AG09319 (cell line): ENCODE measurements around the gene SENP2.

Experiments
- DNase-seq: peaks from one replicate; pipeline ENCODE4 v3.0.0-alpha.2; 2010; ENCODE audit warnings: low read depth; ENCODE audit errors: extremely low read depth
- CTCF ChIP-seq: IDR thresholded peaks from 2 replicates; pipeline ENCODE4 v1.5.1; 2011; ENCODE audit warnings: low read depth, mild to moderate bottlenecking, inconsistent platforms, low read length, moderate library complexity

SENP2 gene

GRCh38 chr3:185648396-185648795, 62.3 kb downstream of the SENP2 start:
- no peak for TF ChIP-seq CTCF
- no peak for DNase-seq

DNA sequence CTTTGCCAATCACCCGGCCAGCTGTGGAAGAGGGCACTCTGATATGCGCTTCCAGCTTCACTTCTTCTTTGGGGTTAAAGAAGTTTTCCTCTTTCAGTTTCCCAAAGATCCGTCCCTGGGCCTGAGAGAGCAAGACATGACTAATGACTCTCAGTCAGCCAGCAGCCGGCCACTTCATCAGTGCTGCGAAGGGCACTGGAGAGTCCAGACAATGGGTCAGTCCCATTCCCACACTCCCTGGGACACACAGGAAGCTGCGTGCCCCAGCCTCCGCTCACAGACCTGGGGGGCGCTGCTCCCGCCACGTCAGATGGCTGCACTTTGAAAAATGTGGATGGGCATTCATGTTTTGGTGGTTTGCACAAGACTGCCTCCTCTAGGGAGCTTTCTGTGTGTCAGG, 63.3 kb downstream of the SENP2 start:
- no peak for DNase-seq
- no peak for TF ChIP-seq CTCF

DNA sequence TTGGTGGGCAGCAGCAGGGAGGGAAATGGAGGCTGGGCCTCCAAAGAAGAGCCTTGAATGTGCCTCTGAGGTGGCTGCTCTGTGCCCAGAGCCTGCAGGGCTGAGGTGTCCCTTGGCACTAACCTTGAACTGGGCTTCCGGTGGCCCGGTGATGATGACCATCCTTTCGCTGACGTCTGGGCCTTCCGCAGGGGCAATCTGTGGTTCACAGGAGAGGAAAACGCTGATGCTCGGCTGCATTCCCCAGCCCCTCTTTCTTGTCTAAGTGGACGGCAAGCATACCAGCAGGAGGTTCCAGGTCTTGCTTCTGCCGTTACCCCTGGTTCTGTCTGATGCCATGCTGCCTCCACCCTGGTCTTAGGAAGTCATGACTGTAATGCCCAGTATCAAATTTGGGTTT, 65.9 kb downstream of the SENP2 start:
- no peak for DNase-seq
- no peak for TF ChIP-seq CTCF

DNA sequence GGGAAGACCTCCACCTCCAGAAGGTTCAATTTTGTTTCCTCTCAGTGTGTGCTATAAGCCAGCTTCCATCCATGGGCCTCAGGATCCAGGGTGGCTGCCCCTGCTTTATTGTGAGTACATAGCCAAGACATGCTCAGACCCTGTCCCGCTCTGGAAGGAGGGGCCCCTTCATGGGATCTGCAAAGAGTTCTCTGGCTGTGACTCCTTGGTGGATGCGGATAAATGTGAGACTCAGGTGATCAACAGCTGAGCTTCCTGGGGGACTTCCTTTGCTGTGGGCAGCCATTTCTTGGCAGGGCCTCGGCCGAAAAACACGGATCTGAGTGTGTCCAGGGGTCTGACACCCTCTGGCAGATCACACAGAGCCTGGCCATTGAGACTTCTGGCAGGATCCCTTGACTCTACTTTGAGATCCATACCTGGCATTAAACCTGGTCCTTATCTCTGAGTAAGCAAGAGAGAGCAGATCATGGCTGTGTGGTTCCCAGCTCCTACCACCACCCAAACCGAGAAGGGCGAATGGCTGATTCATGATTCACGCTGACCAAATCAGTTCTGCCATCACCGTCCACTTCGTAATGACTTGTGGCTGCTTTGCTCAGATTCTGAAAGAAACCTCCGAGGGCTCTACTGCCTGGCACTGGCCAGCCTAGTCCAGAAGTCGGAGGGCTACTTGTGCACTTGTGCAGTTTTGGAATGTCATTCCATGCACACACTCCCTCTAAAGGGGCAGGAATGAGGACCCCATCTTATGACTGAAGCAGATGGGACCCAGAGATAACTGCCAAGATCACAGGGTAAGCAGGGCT, 68.1 kb downstream of the SENP2 start:
- no peak for DNase-seq
- TF ChIP-seq CTCF: no peak

- no peak for TF ChIP-seq CTCF
- no peak for DNase-seq
Observed at GRCh38 chr3:185654758-185655145, 68.7 kb downstream of the SENP2 start.

DNA sequence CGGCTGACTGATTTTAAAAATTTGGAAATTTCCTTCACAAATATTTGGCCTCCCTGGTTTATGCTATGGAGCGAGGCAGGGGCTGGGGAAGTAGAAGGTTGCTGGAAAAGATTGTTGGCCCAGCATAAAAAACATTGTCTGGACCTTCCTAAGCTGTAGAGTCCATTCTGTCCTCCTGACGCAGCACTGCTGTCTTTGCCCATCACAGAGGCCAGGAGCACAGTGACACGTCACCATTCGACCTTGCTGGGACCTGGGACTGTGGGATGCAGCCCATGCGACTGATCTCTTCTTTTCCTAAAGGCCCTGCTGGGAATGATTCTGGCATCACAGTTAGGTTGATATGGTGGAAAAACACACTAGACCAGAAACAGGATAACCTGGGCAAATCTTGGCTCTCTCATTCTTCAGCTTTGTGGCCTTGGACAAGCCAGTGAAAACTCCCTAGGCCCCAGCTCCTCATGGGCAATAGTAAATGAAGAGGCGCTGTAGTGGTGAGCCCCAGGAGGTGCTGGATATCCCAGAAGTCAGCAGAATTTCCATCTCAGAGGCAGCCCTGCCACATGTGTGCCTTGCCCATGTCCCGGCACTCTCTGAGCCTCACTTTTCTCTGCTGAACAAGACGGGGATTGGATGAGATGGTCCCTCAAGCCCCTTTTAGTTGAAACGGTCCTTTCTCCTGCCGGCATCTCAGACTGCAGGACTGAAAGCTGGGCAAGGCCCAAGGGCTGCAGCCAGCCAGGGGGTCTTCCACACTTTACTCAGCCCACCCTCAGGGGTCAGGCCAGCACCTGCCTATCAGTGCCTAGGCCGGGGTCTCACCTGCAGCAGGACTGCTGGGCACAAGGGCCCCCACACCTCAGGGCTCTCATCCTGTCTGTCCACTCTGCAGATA, 69.6 kb downstream of the SENP2 start:
- no peak for TF ChIP-seq CTCF
- DNase-seq: no peak

GRCh38 chr3:185656321-185656840, 70.3 kb downstream of the SENP2 start:
- no peak for TF ChIP-seq CTCF
- peak; percentile 94 for DNase-seq
